ENCODE data around the gene RAB8A.

- no peak for TF ChIP-seq CTCF (IDR thresholded peaks at IDR 0.05 in 4 of 5, conservative IDR thresholded peaks at IDR 0.05 in 1 of 5)
- peak; percentile 72 to 89 for TF ChIP-seq POLR2A (IDR thresholded peaks at IDR 0.05)
Measured at GRCh38 chr19:16076154-16076957, 35.3 kb upstream of the RAB8A start, which contains the start of gene TPM4.
